Prostate gland (tissue), 2 donors: Measurements from ENCODE around the gene ATP2A2.

Experiments used
- POLR2A ChIP-seq: fragments of 450-650 bp; IDR thresholded peaks from one replicate; pipeline ENCODE4 v1.6.1; 2016; ENCODE audit warnings: antibody characterized with exemption, mild to moderate bottlenecking
- TF ChIP-seq, protein P1 (sequence below), 4 experiments: fragments of 200-600 bp in 2 of 4; fragments of 450-650 bp in 2 of 4; sonication (generic) in 2 of 4; IDR thresholded peaks; 1 replicate in 3 of 4; 2 replicates in 1 of 4; pipeline ENCODE4 v1.5.1; 2016 to 2019; ENCODE audit warnings: antibody characterized with exemption in 4 of 4, mild to moderate bottlenecking in 2 of 4, moderate library complexity in 2 of 4

DNA sequence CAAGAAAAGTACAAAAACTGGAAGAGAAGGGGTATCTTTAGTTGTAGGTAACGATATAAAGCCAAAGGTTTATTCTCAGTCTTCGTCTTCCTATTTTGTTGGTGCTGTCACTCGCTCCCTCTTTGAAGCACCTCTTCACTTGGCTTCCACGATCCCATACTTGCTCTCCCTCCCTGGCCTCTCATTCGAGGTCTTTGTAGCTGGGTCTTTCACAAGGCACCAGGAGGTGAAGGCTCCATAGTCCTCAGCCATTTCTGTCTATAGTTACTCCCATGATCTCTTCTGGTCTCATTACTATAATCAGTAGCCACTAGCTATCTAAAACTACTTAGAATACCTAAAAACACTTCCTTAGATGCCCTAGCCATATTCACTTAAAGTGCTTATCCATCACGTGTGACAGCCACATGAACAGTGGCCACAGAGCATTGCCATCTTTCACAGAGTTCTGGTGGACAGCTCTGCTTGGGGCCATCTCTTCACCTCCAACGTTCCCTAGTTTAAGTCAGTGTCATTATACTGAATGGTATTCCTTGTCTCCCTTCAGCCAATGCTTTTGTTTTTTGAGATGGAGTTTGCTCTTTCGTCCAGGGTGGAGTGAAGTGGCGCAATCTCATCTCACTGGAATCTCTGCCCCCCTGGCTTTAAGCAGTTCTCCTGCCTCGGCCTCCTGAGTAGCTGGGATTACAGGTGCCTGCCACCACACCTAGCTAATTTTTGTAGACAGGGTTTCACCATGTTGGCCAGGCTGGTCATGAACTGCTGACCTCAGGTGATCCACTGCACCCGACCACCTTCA lies 57.1 kb downstream of the ATP2A2 start:
- TF ChIP-seq, protein P1, sequence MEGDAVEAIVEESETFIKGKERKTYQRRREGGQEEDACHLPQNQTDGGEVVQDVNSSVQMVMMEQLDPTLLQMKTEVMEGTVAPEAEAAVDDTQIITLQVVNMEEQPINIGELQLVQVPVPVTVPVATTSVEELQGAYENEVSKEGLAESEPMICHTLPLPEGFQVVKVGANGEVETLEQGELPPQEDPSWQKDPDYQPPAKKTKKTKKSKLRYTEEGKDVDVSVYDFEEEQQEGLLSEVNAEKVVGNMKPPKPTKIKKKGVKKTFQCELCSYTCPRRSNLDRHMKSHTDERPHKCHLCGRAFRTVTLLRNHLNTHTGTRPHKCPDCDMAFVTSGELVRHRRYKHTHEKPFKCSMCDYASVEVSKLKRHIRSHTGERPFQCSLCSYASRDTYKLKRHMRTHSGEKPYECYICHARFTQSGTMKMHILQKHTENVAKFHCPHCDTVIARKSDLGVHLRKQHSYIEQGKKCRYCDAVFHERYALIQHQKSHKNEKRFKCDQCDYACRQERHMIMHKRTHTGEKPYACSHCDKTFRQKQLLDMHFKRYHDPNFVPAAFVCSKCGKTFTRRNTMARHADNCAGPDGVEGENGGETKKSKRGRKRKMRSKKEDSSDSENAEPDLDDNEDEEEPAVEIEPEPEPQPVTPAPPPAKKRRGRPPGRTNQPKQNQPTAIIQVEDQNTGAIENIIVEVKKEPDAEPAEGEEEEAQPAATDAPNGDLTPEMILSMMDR (IDR thresholded peaks at IDR 0.05), result no peak
- TF ChIP-seq POLR2A, result no peak
